NT2/D1 (cell line): ENCODE data around the gene NAT14.

Source experiments
- SUZ12 ChIP-seq: IDR thresholded peaks from 2 replicates; pipeline ENCODE4 v1.6.1; 2011; ENCODE audit not compliant: insufficient read length, insufficient read depth; ENCODE audit errors: extremely low read depth
- YY1 ChIP-seq: IDR thresholded peaks from 2 replicates; pipeline ENCODE4 v1.6.1; 2011; ENCODE audit not compliant: insufficient read length, insufficient read depth
- ZNF274 ChIP-seq: IDR thresholded peaks from 2 replicates; pipeline ENCODE4 v1.6.1; 2011; ENCODE audit warnings: mild to moderate bottlenecking, low read depth, low read length

- TF ChIP-seq ZNF274 (no peak), YY1 (no peak), SUZ12 (no peak)
Measured at GRCh38 chr19:55474269-55475265, 10.4 kb upstream of the NAT14 start.
